Mucosa of gallbladder (tissue), 1 donor: ENCODE results near the gene GPBP1. TPM values are rescaled to one million over a fixed set of nuclear protein-coding genes. Genes with fewer than 3 reads are reported as not detected.
"Not testable (repeated sequence)": the region's sequence is repeated elsewhere in the genome, so short reads cannot be mapped to it uniquely, and the experiment has no call there.

Experiments
- DNase-seq: peaks from one replicate; pipeline ENCODE4 v3.0.0-alpha.2; 2020; ENCODE audit warnings: low spot score
- total RNA-seq: library from RNA; stranded (reverse); gene quantifications from one replicate; pipeline ENCODE4 v1.2.1, GENCODE V29; 2021
- donor health status: DM: no; HTN: no; CAD: no.

The GPBP1 gene
- total RNA-seq, 1 donor from 2014 or later, result 64.1 TPM

DNA sequence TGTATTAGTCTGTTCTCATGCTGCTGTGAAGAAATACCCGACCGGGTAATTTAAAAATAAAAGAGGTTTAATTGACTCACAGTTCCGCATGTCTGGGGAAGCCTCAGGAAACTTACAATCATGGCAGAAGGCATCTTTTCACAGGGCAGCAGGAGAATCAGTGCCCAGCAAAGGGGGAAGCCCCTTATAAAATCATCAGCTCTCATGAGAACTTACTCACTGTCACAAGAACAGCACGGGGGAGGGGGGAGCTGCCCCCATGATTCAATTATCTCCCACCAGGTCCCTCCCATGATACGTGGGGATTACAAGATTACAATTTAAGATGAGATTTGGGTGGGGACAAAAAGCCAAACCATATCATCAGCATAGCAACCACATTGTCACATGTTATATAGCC is 102.5 kb downstream of the GPBP1 start:
- DNase-seq, result no peak

DNA sequence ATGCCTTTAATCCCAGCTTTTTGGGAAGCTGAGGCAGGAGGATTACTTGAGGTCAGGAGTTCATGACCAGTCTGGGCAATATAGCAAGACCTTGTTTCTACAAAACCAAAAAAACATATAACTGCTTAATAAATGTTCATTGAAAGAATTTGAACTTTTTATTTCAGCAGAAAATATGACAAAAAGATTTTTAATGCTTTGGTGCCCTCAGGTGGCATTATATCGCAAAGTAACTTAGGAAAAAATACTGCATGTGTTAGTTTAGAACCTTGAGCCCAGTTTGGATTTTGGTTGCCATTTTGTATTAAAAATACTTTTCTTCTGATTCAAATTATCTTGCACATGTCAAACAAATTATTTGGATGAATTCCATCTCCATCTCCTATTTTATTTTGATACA is 103.2 kb downstream of the GPBP1 start:
- DNase-seq, result no peak

DNA sequence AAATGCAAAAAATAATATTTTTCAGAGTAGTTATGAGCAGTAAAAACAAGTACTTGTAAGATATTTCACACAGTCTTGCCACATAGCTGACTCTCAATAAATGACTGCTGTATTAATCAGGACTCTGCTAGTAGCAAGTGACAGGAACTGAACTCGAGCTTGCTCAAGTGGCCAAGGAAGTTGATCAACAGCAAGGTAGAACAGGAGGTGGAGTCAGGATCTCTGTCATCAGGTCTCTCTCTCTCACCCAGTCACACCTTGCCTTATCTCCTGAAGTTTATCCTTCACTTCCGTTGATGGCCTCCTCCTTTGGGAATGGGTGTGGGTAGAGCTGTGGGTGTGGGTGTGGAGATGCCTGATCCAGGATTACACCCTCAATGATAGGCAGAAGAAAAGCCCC is 107.0 kb downstream of the GPBP1 start:
- DNase-seq, result no peak

DNA sequence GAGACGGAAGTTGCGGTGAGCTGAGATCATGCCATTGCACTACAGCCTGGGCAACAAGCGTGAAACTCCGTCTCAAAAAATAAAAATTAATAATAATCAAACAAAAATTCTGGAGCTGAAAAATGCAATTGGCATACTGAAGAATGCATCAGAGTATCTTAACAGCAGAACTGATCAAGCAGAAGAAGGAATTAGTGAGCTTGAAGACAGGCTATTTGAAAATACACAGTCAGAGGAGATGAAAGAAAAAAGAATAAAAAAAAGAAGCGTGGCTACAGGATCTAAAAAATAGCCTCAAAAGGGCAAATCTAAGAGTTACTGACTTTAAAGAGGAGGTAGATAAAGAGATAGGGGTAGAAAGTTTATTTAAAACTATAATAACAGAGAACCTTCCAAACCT is 111.2 kb downstream of the GPBP1 start:
- not testable (repeated sequence) for DNase-seq

DNA sequence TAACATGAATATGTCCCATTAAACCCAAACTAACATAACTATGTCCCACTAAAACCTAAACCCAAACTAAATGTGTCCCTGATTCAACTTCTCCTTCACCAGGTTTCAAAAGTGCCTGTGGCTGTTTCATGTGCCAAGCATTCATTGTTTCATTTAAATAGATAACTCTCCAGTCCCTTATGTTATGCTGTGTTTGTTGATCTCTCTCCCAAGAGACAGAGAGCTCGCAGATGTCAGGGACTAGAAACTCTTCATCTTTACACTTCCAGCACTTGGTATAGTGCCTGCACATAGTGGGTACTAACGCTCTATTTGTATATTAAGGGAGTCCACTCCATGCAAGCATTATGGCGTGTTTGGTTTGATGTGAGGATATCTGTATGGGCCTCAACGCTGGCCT is 118.0 kb downstream of the GPBP1 start:
- no peak for DNase-seq

DNA sequence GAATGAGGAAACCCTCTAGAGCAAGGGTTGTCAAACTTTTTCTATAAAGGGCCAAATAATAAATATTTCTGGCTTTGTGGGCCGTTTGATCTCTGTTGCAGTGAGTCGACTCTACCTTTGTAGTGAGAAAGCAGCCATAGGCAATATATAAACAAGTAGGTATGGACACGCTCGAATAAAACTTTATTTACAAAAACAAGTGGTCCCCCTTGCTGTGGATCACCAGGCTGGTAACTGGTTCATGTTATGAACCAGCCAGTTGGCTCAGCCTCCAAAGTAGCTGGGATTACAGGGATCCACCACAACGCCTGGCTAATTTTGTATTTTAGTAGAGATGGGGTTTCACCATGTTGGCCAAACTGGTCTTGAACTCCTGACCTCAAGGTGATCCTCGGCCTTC is 118.5 kb downstream of the GPBP1 start:
- no peak for DNase-seq

DNA sequence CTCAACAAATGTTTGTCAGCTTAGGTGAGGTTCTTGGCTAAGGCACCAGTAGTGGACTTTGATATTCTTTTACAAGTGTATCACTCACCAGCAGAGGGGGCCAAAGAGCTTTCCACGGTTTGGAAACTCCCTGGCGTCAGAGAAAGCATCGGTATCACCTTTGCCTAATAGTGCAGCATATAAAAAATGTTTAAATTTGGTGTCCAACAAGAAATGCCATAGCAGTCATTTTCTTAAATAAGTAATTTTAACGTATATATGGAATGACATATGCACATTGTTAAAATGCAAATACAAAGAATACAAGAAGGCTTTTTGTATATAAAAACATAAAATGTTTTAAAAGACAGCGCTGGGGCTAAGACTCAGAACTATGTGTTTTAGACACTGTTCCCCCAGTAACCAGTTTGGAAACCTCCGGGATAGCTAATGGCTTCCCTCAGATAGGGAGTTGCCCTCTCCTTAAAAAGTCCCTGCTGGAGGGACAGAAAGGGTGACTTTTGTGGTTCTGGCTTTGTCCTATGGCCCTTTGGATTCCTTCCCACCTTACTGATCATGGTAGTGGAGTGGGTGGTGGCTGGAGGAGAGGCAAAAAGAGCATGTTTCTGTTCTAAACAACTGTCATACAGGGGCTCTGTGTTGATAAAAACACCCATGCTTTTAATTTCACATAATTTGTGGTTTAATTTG is 124.6 kb downstream of the GPBP1 start:
- peak; percentile 93 for DNase-seq

DNA sequence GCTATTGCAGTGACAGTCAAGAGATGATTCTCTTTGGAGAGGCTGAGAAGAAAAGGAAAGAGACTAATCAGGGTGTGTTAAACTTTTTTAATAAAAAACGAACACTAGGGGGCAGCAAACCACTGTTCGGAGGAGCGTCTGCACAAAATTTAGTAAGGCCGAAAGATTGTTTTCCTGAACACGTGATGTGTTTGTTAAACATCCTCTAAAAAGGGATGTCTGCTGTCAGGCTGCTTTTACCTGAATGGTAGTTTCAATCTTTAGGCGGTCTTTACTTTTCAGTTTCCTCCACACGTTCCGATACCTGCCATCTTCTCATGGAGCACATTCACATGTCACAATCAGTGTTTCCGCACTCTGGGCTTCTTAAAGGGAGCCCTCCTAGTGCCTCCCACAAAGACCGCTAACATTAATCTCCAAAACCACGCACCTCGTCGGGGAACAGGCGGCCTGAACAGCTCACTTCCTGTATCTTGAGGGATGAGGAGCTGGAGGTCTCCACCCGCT is 125.2 kb downstream of the GPBP1 start:
- DNase-seq, result peak; percentile 55

DNA sequence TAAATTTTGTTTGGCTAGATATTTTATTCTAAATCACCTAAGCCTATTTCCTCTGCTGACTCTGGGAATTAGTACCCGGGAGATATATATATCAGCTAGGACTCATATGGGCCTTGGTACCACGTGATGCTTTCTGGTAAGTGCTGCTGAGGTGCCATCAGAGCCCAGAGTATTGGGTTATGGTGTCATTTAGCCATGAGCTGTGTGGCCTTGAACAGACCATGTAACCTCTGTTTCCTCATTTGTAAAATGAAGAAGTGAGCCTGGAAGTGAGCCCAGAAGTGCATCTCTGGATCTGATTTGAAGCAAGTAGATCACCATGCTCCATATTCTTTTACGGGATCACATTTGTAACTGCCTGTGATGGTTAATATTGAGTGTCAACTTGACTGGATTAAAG is 126.1 kb downstream of the GPBP1 start:
- no peak for DNase-seq

DNA sequence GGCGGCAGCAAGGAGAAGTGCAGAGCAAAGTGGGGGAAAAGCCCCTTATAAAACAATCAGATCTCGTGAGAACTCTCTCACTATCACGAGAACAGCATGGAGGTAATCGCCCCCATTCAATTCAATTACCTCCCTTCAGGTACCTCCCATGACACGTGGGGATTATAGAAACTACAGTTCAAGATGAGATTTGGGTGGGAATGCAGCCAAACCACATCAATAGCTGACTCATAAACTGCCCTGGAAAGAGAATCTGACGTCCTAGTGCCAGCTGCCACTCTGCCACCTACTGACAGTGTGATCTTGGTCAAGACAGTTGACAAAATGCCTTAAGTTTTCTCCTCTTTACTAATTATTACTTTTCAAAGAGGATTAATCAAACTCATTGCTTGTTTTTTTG is 128.3 kb downstream of the GPBP1 start:
- DNase-seq, result peak; percentile 50

DNA sequence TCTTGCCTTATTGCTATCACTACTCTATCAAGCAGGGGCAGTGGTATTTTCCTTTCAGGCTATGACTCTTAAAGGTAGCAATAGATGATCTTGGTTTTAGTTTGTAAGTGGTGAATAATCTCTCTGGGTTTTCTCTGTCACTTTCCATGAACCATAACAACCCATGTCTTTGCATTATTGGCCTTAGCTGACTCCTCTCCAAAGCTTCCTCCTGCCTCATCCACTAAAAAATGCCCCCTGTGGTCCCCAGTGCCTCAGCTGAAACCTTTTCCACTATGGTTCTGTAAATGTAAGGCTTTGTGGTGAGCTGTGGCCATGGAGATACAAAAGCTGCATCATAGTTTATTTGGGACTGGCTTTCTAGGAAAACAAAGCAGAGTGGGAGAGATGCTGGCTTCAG is 128.8 kb downstream of the GPBP1 start:
- no peak for DNase-seq

DNA sequence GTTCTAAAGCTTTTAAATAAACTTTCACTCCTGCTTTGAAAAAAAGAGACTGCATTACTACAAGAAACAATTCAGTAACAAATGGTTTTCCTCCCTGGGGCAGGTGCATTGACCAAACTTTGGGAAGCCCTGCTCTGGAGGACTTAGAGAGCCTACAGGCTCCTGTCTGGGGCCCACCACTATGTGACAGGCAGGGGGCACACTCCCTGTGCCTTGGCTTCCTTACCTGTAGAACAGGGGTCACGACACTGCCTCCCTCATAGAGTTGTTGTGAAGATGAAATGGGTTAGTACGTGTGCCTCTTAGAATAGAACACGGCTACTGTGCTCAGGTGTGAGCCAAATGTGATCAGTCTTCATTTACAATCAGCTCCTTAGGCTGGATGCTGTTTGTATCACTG is 130.1 kb downstream of the GPBP1 start:
- DNase-seq, result no peak

DNA sequence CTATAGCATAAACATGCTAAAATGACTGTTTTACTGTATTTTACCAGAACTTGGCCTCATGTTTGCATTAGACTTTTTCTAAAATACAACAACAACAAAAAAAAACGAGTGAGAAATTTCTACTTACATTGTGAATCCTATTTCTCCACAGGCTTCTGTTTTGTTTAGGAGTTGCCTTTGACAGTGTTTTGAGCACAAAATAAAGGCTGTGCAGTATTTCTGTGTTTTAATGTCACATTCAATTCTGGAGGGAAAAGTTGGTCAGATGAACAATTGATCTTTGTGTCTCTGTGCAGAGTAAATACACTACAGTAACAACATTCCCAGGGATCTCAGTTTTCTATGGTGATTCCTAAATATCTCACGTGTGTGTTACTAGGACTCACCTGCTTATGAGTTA is 131.1 kb downstream of the GPBP1 start:
- no peak for DNase-seq

DNA sequence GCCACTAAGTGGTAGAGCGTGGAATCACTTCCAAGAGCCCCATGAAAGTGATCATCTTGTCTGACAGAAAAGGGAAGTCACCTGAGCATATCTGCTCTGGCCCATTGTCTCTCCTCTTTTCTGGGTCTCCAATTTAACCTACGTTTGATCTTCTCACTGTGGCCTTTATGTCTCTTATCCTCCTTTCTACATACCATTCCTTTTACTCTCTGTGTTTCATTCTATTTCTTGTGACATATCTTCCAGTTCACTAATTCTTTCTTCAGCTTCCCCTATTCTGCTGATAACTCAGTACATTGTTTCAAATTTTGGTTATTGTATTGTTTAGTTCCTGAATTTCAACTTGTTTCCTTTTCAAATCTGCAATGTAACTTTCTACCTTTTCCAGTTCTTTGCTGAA is 132.5 kb downstream of the GPBP1 start:
- DNase-seq, result no peak

DNA sequence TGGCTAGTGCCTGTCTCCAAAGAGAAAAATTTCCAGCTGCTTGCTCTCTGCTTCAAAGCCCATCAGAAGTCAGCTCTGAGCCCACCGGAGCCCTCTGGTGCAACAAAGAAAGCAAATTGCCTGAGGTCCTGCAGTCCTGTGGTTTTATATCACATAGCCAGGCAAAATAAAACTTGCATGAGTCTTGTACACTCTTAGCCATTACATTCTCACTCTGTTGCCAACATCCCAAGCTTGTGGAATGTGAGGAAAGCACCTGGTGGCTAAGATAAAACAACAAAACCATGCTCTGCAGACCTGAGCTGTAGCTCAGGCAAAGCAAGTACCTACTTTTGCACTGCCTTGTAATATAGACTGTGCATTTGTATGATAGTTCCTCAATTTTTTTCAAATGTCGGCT is 133.7 kb downstream of the GPBP1 start:
- DNase-seq, result no peak

DNA sequence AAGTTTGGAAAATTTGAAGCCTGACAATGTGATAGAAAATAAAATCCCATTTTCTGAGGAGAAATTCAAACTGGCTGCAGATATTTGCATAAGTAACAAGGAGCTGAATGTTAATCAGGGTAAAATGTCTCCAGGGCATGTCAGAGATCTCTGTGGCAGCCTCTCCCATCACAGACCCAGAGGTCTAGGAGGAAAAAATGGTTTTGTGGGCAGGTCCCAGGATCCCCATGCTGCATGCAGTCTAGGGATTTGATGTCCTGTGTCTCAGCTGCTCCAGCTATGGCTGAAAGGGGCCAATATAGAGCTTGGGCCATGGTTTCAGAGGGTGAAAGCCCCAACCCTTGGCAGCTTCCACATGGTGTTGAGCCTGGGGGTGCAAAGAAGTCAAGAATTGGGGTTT is 135.2 kb downstream of the GPBP1 start:
- not testable (repeated sequence) for DNase-seq

DNA sequence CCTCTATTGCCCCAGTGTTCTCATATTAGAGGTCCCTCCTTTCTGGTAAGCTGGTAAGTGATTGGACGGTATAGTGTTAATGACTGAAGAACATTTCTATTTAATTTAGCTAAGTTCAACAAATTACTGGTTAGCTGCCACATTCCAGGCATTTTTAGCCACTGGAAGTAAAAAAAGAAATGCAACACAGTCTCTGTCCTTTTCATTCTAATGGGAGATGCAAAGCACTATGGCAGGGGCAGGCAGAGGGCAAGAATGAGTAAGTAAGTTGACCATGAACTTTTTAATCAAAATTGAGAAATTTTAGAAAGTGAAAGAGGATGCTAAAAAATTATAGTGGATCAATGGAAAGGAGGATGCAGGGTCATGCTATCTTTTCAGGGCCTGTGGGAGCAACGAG is 137.4 kb downstream of the GPBP1 start:
- DNase-seq, result no peak

DNA sequence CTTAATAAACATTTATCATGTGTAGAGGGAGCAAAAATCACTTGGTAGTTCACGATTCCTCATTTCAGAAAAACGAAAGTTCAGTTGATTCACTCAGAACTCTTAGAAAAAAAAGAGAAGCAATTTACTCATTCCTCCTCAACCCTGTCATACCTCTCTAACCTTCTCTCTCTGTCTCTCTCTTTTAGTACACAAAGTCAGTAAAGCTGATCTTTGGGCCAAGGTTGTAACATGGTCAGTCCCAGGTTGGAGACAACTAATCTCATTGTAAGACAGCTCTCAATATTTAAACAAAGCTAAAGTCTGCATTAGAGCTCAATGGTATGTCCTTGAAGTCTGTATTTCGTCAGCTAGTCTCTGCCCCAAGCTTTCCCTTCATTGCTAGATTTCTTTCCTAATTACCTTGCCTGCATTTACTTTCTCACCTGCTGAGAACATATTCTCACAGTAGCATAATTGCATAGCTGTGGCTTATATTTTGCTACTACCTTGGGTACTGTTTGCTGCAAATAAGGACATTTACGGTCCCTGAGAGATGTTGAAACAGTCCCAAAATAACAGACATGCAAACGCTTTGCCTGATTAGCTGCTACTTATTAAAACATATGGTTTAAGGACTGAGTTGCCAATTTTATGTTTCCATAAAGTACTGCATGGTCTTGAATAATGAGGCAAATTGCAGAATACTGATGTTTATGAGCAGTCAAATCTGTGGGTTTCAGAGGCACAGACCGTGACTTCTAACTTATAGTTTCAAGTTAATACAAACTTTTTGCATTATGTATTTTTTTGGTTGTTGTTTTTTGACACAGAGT is 138.3 kb downstream of the GPBP1 start:
- DNase-seq, result no peak

DNA sequence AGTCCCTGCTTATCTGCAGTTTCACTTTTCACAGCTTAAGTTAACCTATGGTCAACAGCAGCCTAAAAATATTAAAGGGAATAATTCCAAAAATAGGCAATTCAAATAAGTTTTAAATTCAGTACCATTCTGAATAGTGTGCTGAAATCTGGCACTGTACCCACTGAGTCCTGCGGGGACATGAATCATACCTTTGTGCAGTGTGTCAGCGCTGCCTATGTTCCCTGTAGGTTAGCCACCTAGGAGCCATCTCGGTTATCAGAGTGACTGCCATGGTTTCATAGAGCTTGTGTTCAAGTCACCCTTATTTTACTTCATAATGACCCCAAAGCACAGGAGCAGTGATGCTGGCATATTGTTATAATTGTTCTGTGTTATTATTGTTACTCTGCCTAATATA is 139.9 kb downstream of the GPBP1 start:
- DNase-seq, result no peak
